HG03095 (cell line): ENCODE data around the gene KHDC4.
A peak's percentile ranks its signal among the peaks of the same experiment; 100 is the strongest.

Experiments used
- ATAC-seq: cut with Tn5 transposase; IDR thresholded peaks from one replicate; pipeline ENCODE4 v1.9.1; 2021; ENCODE audit warnings: moderate library complexity; ENCODE audit not compliant: unreplicated experiment

KHDC4 gene

DNA sequence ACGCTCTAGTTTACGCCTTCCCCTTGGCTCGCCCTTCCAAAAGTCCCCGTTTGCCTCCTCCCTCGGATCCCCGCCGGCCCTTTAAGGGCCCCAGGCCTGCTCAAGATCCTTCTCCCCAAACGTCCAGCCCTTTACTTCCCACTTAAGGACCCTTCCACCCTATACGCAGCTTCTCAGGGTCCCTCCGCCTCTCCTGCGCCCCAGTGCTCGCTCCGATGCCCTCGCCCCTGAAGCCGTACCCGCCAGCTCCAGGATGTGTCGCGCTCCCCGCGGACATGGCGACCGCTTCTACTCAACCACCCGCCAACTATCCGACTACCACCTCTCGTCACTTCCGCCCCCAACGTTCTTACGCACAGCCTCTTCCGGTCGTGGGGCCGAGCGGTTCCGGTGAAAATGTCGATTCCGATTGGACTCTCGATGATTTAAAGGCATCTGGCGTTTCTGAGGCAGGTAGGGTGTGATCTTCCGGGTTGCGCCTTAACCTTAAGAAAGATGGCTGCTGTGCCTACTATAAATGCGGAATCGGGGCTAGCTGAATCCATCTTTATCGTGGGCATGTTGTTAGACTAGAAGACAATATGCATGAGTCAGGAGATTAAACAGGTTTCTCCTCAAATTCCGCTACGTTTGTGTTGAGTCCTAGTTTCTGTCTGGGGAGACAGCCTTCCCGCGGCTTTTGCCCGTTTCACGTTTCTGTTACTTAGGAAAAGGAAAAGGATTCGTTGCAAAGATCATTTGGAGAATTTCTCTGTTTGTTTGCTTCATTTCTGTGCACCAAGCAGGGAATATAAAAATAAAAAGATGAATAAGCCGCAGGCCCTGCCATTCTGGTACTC, at the start of gene KHDC4:
TSS of gene KHDC4 (minus strand) at position 317 of the 839 bp plus-strand sequence. CDS start at position 277, 40 bp downstream.
- peak; percentile 92 for ATAC-seq

DNA sequence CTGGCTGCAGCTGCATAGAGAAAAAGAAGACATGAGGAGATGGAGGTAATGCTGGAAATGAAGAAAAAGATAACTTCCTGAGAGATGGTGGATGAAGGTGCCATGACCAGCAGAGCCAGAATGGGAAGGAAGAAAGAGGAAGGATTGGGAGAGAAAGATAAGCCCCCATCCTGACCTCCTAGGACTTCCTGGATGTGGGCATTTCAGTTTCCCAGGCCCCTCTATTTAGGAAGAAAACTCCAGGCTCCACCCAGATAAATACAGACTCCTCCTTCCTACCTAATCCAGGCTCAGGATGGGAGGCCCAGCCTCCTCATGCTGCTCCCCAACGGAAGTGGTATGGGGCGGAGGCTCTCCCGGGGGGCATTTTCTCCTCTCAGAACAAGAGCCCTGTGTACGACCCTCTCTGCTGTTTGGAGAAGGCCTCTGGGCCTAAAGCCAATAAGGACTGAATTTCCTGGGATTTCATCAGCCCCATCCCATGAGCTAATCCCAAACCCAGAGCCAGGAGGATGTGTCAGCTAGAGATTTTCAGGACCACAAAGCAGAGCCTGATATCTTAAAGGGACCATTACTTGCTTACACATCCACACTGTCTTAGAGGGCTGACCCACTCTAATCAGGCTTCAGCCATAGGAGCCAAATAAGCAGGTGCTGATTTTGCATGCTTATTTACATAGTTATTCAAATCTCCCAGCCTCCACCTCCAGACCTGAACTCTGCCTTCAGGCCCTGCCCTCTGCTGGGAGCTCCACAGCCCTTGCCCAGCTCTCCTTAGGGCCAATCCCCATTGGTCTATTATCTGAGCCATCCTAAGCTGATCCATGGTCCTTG, 49.2 kb upstream of the KHDC4 start:
- ATAC-seq, result no peak

DNA sequence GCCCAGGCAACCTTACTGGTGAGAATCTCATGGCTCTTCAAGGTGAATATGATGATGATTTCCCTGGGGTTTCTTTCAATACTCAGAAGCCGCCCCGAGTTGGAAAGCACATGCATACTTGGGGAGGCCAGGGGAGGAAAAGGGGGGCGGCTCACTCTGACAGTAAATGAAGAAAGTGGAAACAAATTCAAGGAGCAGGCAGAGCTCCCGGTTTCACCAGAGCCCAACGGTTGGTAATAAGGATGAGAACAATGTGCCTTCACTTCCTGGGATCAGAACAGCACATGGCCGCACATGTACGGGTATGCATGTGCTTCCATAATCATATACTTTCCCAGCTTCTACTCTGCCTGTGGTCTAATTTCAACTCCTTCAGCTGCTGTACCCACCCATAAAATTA, 47.9 kb upstream of the KHDC4 start:
- ATAC-seq, result no peak

DNA sequence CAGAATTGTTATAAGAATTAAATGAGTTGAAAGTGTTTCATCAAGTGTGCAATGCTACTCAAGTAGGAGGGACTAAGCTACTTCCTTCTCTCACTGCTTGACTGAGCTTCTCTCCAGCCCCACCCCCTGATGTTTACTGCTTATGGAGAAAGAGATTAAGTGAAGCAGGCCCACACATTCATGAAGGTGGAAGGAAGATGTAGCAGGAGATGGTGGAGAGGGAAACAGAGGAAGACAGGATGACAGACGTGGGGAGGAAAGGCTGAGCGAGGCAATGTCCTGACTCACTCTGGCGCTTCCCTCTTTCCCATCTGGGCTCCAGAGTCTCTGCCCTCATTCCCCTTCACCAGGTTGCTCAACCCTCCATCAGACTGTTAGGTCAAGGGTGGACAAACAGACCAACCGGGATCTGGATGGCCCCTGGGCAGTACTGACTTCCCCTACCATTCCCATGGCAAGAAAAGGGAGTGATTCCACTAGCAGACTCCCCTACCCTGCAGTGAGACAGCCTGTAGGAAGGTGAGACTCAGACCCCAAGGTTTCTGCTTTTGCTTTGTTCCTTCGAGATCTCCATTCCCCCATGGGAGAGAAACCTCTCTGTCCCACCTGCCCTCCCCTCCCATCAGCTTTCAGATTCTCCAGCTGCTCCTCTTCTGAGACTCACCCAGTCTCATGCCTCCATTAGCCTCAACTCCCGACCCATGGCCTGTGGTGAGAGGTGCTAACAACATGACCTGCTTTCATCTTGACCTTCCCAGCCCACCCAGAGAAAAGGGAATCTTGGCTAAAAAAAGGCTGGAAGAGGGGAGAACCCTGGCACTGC, 47.3 kb upstream of the KHDC4 start:
- ATAC-seq, result no peak

DNA sequence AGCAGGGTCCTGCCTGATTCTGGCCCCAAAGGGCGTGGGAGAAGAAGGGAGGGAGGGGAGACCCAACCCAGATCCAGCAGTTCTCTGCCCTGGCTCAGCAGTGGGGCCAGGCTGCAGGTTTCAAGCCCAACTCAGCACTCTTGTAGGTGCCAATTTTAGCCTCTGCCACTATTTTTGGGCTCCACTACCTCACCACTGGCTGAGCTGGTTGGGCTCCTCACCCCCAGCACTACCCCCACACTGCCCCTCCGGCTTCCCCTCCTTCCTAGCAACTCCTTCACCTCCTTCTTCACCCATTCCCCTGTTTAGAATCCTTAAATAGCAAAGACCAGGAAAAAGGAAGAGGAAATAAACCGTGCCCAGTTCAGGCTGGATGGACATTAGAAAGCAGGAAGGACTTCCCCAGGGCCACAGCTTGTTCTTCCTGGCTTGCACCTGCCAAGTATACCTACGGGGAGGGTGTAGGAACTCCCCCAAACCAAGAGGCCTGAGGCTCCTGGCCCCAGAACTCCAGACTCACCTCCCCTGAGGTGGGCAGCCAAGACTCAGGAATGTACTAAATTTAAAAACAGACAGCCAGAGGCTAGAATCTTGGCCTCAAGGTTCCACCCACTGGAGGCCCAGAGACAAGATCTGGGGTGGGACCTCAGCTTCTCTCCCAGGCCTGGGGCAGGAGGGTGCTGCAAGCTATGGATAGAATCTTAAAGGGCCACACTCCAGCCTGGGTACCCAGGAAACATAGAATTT, 45.6 kb upstream of the KHDC4 start:
- ATAC-seq, result no peak

DNA sequence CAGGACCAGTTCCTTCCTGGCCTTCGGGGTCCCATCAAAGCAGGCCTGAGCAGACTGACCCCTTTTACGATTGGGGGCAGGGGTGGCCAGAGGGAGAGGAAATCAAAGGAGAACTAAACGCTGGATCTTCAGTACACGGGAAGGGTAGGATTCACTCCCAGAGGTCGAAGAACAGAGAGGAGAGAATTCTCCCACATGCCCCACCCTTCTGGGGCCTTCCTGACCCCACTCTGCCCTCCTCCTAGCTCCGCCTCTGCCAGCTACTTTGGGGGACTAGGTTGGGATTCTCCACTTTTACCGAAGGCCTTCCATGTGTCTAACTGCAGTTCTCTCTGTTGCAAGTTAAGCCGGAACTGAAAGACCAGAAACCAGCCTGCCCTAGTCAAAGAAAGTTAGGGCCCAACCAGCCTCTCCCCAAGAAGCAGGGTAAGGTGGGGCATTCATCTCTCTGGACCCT, 44.8 kb upstream of the KHDC4 start:
- ATAC-seq, result no peak

DNA sequence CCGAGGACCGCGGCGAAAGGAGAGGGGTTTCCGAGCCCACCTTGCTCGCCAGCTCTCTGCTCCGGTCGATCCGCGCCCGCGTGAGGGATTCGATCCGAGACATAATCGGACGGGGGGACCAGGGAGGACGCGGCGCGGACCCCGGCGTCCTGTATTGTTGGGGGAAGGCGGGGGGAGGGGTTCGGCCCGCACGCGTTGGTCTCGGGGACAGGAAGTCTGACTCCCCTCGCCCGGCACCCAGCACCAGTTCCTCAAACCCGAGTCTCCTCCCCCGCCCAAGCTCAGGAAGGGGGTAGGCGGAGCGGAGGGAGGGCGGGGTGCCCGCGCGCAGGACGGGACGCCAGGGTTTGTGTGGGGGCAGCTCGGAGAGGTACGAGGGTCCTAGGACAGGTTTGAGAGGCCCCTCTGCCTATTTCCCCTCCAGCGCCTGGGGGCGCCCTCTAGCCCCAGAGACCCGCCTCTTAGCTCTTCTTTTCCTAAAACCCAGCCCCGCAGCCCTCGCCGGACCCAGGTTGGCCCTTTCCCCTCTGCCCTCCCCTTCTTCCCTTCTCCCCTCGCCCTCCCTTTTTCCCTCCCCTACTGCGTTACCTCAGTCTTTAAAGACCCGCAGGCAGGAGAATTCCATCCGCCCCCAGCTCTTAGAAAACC, 44.2 kb upstream of the KHDC4 start, which contains the start of gene ARHGEF2:
TSS of gene ARHGEF2 (minus strand) at position 223 of the 648 bp plus-strand sequence. CDS start at position 103, 120 bp downstream.
- ATAC-seq, result peak; percentile 44

DNA sequence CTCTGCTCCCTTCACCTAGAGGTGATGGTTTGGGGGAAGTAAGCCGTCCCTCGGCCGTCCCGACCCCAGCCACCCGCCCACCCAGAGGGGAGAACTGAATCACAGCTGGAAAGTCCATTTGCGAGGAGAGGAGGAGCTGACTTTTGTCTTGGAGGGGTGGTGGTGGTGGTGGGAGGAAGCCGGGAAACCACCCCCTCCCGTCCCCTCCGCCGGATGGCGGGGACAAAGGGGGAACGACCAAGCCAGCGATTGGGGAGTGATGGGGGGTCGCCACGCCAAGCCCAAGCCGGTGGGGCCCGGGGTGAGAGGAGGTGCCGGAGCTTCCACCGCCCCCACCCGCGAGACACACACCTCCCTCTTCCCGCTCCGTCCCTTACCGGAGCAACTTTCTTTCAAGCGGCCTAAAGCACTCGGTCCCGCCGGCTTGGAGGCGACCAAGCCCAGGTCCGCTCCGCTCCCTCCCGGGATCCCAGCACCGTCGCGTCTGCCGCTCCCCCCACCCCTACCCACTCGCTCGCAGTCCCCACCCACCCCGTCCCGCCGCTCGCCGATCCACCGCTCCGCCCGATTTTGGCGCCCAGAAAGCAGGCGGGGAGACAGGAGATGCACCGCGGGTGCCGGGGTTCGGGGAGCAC, 43.6 kb upstream of the KHDC4 start:
- ATAC-seq, result no peak

DNA sequence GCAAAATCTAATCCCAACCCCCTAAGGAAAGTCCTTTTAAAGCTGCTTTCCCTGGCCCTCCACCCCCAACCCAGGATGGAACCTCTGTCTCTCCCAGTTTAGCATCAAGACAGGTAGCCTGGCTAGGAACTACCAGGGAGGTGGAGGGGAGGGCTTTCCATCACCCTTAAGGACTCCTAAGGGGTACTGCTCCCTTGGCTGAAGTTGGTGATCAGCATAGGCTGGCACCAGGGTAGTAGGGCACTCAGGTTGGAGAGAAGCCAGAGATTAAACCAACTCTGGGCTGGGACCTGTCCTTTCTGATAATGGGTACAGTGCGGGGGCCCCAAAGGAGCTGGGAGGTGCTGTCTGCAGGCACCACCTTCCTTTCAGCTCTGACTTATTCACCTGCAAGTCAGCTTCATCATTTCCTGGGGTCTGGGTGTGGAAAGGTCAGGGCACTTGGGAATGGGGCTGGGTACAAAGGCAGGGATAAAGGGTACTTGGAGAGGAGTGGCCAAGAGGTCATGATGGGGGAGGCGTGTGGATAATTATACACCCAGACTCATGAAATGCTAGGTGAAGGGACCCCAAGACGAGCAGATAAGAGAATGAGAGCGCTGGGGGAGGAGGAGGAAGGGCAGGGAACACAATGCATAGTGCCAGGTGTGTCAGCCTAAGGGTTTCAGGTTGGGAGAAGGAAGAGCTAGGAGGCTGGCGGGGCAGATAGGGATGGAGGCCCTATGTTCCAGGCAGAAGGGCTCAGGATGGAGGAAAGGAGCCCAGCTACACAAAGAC, 42.9 kb upstream of the KHDC4 start:
- ATAC-seq, result no peak

DNA sequence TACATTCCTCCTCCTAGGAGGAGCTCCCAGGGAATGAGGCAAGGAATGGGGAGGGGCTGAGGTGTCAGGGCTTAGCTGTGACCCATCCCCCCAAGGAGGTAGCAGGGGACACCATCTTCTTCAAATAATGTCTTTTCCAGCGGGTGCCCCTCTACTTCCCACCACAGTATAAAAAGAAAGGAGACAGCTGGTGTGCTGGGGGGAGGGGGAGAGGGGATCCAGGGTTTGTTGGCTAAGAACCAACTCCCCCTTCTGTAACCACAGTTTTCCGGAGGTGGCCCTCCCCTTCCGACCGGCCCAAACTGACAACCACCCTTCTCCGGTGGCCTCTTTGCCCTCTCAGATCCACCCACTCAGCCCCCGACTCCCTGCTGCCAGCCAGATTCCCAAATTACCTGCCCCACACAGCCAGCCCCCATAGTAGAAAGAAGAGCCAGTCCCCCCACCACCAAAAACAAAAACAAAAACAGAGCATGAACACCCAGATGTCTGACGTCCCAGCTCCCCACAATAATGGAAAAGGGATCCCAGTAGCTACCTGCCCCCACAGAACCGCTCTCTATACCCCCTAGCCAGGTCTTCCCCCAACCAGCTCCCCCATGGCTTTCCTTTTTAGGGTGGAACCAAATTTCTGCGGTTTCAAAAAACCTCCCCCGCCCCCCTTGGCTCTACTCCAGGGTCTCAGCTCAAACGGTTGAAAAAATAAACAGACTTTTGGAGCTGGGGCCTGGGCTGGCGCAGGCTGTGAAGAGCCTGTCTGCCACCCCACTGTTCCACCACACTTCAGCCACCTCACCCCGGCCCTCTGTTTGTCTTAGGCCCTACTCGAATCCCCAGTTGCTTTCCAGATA, 42.1 kb upstream of the KHDC4 start:
- ATAC-seq, result no peak

DNA sequence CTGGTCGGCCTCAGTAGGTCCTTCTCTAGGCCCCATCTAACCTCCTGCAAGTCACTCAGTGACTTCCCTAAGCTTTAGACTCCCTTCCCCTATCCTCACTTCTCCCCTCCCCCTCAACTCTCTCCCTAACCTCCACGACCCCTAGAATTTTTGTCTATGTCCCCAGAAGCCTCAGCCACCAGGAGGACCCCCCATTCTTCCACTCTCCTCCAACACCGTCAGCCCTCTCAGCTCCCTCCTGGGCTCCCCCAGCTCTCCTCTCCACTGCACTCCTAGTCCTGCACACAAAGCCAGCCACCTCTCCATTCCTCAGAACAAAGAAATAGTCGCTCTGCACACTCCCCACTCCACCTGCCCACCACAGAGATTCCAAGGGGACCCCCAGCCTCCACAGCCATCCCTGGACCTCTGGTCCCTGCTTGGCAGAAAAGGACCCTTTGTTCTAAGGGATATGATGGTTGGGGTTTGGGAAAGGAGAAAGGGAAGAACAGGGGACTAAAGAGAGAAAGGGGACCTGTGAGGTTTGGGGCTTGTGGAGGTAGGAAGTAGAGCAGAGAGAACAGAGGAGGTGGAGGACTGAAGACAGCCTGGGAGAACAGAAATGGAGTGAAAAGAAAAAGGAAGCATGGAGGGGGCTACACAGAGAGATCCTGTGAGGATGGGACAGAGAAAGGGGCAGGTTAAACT, 41.3 kb upstream of the KHDC4 start:
- ATAC-seq, result no peak

DNA sequence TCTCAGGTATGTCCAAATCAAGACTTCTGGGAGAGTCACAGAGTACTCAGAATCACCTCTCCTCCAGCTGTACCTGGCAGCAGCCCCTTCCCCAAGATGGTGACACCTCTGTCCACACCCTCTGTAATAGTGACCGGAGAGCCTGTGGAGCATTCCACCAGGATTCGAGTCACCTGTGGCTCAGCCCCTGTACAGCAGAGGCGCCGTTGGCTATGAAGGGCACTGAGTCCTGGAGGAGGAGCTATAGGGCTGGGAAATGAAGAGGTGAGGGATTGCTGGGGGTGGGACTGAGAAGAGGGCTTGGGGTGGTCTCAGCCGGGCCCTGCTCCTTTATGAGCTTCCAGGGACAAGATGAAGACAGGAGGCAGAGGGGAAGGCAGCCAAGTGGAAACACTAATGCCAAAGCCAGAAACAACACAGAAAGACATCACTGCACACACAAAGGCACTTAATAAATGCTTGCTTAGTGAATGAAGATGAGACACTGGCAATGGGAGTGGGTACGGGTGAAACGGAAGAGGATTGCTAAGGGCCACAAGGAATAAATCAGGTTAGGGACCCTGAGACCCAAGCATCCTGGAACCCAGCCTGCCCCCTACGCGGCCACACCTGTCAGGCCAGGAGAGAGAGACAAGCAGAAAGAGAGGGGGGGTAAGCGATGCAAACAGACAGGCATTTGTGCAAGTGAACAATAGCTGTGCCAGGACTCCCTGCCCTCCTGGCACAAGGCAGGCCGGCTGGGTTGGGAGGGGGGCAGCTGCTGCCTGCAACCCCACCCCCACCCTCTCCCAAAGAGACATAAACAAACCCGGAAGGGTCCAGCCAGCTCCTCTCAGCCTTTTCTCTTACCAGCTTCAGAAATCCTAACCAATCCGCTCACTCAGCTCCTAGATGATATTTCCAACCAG, 40.2 kb upstream of the KHDC4 start:
- no peak for ATAC-seq

DNA sequence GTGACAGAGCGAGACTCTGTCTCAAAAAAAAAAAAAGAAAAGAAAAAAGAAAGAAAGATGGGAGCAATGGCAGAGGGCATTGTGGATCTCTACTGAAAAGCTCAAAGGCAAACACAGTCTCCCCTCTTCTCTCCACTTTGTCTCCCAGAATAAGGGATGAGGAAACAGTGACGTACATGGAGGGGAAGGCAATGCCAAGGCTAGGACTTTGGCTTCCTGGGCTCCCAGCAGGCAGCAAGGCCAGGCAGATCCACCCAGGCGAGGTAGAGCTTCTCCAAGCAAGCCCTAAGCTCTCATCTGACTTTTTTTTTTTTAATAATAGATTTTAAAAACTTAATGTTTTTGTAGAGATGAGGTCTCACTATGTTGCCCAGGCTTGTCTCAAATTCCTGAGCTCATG, 39.5 kb upstream of the KHDC4 start:
- no peak for ATAC-seq

DNA sequence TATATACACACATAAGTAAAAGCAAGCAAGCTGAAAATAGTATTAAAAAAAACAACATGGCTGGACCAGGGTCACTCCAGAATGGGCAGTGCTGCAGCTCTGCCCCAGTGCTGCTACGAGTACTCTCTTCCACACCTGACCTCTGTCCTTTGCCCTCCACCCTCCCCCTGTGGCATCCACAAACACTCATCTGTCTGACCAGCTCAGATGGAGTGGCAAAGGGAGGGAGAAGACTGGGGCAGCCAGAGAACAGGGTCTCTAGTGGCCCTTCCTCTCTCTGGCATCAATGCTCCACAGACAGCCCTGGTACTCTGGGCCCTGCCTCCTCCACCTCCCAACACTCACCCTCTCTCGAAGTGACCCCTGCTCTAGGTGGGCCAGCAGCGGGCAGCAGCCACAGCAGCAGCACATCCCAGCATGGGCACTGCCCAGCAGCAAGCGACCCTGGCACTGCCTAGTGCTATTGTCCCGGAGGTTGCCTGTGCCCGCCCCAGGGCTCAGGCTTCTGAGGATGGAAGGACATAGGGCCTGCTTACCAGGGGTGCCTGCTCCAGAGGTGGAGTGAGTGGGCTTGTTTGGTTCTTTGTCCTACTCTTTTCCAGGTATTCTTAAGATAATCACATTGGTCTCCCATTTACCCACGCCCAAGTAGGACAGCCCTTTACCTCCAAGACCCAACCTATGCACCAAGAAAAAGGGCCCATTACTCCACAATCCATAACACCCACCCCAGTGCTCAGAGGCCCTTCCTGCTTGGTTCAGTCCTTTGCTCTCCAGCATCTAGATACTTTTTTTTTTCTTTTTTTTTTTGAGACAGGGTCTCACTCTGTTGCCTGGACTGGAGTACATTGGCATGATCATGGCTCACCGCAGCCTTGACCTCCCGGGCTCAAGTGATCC, 37.9 kb upstream of the KHDC4 start:
- no peak for ATAC-seq
